ENCODE results near the gene TPCN2. TPM values are rescaled to one million over a fixed set of nuclear protein-coding genes. Genes with fewer than 3 reads are reported as not detected.
A peak's percentile ranks its signal among the peaks of the same experiment; 100 is the strongest.

The TPCN2 gene
- total and polyA plus RNA-seq, 5 experiments from 2014 or later = 3.8 to 27.2 (median 6.3) TPM

GRCh38 chr11:69086152-69087132 is 37.7 kb downstream of the TPCN2 start:
- POLR2A ChIA-PET = no interaction called here
- no peak overlapping the region for H3K4me3 Mint-ChIP-seq
- peaks cover 0 to 7% (median 3%) of the 10 kb centered on the region in 4 donors for H3K4me1 Mint-ChIP-seq
- no peaks in the 10 kb centered on the region for H3K9me3 Mint-ChIP-seq
- H3K36me3 Mint-ChIP-seq = peaks cover 0 to 9% (median 0%) of the 10 kb centered on the region in 3 donors
- DNase-seq = no peak
- peak overlapping the region in 2 of 10 donors; percentile 25 to 60 for H3K27ac Mint-ChIP-seq
- no peak for ATAC-seq
- no peaks in the 10 kb centered on the region for H3K27me3 Mint-ChIP-seq

DNA sequence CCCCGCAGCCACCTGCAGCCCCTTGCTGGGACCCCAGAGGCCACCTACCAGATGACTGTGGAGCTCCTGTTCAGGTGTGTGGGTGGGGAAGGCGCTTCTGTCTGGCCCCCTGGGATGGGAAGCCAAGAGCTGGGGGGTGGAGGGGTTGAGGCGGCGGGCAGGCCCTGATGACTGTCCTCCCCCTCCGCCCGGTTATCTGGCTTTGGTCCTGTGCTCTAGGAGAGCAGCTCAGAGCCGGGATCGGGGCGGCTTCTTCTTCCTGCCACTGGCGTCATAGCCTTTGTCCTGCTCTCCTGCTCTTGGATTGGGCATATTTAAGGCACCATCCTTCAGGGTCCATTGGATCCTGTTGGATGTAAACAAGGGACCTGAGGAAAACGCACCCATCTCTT is 38.4 kb downstream of the TPCN2 start:
- no peak for ATAC-seq
- no peaks in the 10 kb centered on the region for H3K27me3 Mint-ChIP-seq
- peaks cover 0 to 14% (median 0%) of the 10 kb centered on the region in 3 donors for H3K36me3 Mint-ChIP-seq
- peak overlapping the region in 3 of 10 donors; percentile 24 to 74 (median 25) for H3K27ac Mint-ChIP-seq
- no peak overlapping the region for H3K4me3 Mint-ChIP-seq
- no peak for DNase-seq
- H3K4me1 Mint-ChIP-seq = peaks cover 0 to 7% (median 1%) of the 10 kb centered on the region in 4 donors
- POLR2A ChIA-PET = no interaction called here
- no peaks in the 10 kb centered on the region for H3K9me3 Mint-ChIP-seq

DNA sequence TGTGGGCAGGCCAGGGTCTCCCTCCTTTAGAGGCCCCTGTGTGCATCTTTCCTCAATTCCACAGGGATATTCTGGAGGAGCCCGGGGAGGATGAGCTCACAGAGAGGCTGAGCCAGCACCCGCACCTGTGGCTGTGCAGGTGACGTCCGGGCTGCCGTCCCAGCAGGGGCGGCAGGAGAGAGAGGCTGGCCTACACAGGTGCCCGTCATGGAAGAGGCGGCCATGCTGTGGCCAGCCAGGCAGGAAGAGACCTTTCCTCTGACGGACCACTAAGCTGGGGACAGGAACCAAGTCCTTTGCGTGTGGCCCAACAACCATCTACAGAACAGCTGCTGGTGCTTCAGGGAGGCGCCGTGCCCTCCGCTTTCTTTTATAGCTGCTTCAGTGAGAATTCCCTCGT is 39.1 kb downstream of the TPCN2 start:
- no peak overlapping the region for H3K27ac Mint-ChIP-seq
- no peak for DNase-seq
- ATAC-seq = no peak

DNA sequence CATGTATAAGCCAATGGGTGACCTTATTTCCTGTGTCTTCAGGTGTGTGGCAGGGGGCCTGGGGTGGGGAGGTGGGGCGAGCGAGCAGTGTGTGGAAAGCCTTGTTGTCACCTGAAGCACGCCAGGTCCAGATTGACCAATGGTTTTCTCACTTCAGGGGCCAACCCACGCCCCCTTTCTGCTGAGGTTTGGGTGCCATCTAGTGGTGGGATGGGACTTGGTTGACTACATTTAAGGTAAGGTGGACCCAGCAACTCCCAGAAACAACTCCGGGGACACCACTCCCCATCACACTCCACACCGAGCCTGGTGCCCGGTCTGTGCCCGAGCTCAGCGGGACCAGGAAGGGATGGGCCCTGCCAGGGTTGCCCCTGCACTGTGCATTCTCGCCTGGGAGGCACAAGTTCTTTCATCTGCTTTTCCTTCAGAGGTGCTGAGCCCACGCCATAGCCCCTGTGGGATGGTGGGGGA is 40.0 kb downstream of the TPCN2 start:
- POLR2A ChIA-PET = no interaction called here
- DNase-seq (peak; percentile 24 to 77 (median 42)), ATAC-seq (peak; percentile 44 to 78)
- Mint-ChIP-seq H3K4me3 (no peak overlapping the region), H3K9me3 (no peaks in the 10 kb centered on the region), H3K36me3 (peaks cover 0 to 12% (median 6%) of the 10 kb centered on the region in 3 donors), H3K27ac (peak overlapping the region in 3 of 10 donors; percentile 49 to 59 (median 52)), H3K27me3 (no peaks in the 10 kb centered on the region), H3K4me1 (peaks cover 0 to 7% (median 1%) of the 10 kb centered on the region in 4 donors)

More for the DNA sequence above, 39.1 kb downstream of the TPCN2 start:
- peaks cover 0 to 15% (median under 1%) of the 10 kb centered on the region in 3 donors for H3K36me3 Mint-ChIP-seq
- no peaks in the 10 kb centered on the region for H3K9me3 Mint-ChIP-seq
- POLR2A ChIA-PET = no interaction called here
- peaks cover 0 to 7% (median 1%) of the 10 kb centered on the region in 4 donors for H3K4me1 Mint-ChIP-seq
- no peak overlapping the region for H3K4me3 Mint-ChIP-seq
- H3K27me3 Mint-ChIP-seq = no peaks in the 10 kb centered on the region

DNA sequence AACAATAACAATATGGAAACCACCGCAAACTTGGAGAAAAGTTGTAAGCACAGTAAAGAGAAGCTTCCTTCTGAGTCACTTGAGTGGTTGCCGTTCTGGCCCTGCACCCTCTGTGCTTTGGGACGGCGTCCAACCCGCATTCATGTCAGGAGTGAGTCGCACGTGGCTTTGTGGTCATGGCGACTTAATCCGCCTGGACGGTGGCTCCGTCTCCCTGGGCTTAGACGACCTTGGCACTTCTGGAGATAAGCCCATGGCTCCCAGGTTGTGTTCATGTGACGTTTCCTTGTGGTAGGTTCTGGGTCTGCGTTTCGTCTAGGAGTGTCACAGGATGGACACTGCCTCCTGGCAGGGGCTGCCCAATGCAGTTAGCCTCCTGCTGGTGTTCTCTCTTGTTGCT is 40.5 kb downstream of the TPCN2 start:
- peaks cover 0 to 7% (median 1%) of the 10 kb centered on the region in 4 donors for H3K4me1 Mint-ChIP-seq
- H3K27me3 Mint-ChIP-seq = no peaks in the 10 kb centered on the region
- no peak overlapping the region for H3K4me3 Mint-ChIP-seq
- no peak overlapping the region for H3K27ac Mint-ChIP-seq
- POLR2A ChIA-PET = no interaction called here
- H3K36me3 Mint-ChIP-seq = peaks cover 0 to 11% (median 6%) of the 10 kb centered on the region in 3 donors
- DNase-seq (no peak), ATAC-seq (no peak)
- H3K9me3 Mint-ChIP-seq = no peaks in the 10 kb centered on the region

- H3K4me3 Mint-ChIP-seq = no peak overlapping the region
- POLR2A ChIA-PET = no interaction called here
- H3K27me3 Mint-ChIP-seq = no peaks in the 10 kb centered on the region
- ATAC-seq (no peak), DNase-seq (no peak)
- peaks cover 0 to 7% (median 0%) of the 10 kb centered on the region in 4 donors for H3K4me1 Mint-ChIP-seq
- peaks cover 0 to 11% (median 6%) of the 10 kb centered on the region in 3 donors for H3K36me3 Mint-ChIP-seq
- no peak overlapping the region for H3K27ac Mint-ChIP-seq
- H3K9me3 Mint-ChIP-seq = no peaks in the 10 kb centered on the region
Measured at GRCh38 chr11:69091638-69092165, 43.0 kb downstream of the TPCN2 start.

- H3K4me1 Mint-ChIP-seq = peaks cover 0 to 7% (median 1%) of the 10 kb centered on the region in 4 donors
- no peaks in the 10 kb centered on the region for H3K9me3 Mint-ChIP-seq
- H3K27ac Mint-ChIP-seq = no peak overlapping the region
- H3K4me3 Mint-ChIP-seq = no peak overlapping the region
- ATAC-seq (no peak), DNase-seq (no peak)
- POLR2A ChIA-PET = no interaction called here
- no peaks in the 10 kb centered on the region for H3K27me3 Mint-ChIP-seq
- H3K36me3 Mint-ChIP-seq = peaks cover 0 to 11% (median 6%) of the 10 kb centered on the region in 3 donors
Measured at GRCh38 chr11:69092263-69092662, 43.5 kb downstream of the TPCN2 start.

- POLR2A ChIA-PET = no interaction called here
- Mint-ChIP-seq H3K36me3 (peaks cover 0 to 11% (median 6%) of the 10 kb centered on the region in 3 donors), H3K27ac (peak overlapping the region in 1 of 10 donors; percentile 38), H3K4me3 (no peak overlapping the region), H3K4me1 (peaks cover 0 to 7% (median 1%) of the 10 kb centered on the region in 4 donors), H3K27me3 (no peaks in the 10 kb centered on the region), H3K9me3 (no peaks in the 10 kb centered on the region)
- ATAC-seq (no peak), DNase-seq (no peak)
Measured at GRCh38 chr11:69093106-69093505, 44.4 kb downstream of the TPCN2 start.

DNA sequence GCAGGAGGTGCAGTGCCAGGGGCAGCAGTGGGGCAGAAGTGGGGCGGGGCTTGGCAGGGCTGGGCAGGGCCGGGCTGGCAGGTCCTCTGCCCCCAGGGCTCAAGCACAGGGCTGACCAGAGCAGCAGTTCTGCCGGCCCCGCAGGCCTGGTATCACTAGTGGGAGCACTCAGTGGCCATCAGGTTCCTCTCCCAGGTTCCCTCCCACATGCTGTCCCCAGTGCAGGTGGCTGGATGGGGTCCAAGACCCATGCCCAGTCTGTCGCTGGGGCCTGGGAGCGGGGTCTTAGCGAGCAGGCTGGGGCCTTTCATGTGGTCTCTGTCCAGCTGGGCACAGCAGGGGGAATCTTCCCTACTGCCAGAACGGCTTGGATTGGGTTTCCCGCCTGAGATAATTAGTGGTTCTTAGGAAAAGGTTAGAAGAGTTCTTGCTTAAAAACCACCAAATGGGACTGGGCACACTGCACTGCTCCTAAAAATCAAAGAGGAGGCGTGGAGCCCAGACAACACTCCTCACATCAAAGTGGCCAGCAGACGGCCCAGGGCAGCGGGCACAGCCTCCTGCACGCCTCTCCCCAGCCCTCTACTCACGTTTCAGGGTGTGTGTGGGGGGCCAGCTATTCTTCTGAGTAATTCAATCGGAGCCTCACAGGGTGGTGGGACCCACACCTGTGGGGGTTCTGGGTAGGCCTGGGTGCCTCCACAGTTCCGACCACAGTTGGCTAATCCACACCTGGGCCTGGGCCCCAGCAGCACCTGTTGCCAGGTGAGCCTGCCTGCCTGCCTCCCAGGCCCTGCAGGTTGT is 45.6 kb downstream of the TPCN2 start:
- DNase-seq (no peak), ATAC-seq (no peak)
- Mint-ChIP-seq H3K27me3 (no peaks in the 10 kb centered on the region), H3K4me1 (peaks cover 0 to 2% (median 1%) of the 10 kb centered on the region in 4 donors), H3K27ac (peak overlapping the region in 1 of 10 donors; percentile 4), H3K9me3 (no peaks in the 10 kb centered on the region), H3K36me3 (peaks cover 0 to 11% (median 6%) of the 10 kb centered on the region in 3 donors), H3K4me3 (no peak overlapping the region)
- POLR2A ChIA-PET = no interaction called here

- Mint-ChIP-seq H3K36me3 (peaks cover 0 to 11% (median 6%) of the 10 kb centered on the region in 3 donors), H3K27ac (peak overlapping the region in 1 of 10 donors; percentile 56), H3K4me3 (no peak overlapping the region), H3K27me3 (no peaks in the 10 kb centered on the region), H3K4me1 (peaks cover 0 to 5% (median 2%) of the 10 kb centered on the region in 4 donors), H3K9me3 (no peaks in the 10 kb centered on the region)
- ATAC-seq = no peak
- no peak for DNase-seq
- POLR2A ChIA-PET = no interaction called here
Measured at GRCh38 chr11:69094915-69095290, 46.2 kb downstream of the TPCN2 start.

DNA sequence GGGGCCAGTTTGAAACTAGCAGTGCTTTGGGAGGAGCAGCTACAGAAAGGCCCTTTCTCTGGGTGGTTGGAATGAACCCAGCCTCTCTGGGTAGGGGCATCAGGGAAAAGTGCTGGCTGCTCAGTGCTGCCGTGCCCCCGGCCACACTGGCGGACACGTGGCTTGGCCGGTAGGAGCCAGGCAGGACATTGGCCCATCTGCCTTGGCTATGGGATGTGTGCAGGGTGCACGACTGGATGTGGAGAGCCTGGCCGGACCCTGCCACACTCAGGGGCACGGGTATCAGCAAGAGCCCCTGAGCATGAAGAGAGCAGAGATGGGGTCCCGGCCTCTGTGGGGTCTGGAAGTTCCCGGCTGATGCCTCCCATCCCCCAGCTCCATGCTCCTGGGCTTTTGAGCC is 46.6 kb downstream of the TPCN2 start:
- Mint-ChIP-seq H3K27ac (no peak overlapping the region), H3K36me3 (peaks cover 0 to 8% (median 6%) of the 10 kb centered on the region in 3 donors), H3K4me1 (peaks cover 0 to 5% (median 2%) of the 10 kb centered on the region in 4 donors), H3K9me3 (no peaks in the 10 kb centered on the region), H3K27me3 (no peaks in the 10 kb centered on the region), H3K4me3 (peak overlapping the region in 1 of 10 donors; percentile 19)
- DNase-seq = no peak
- POLR2A ChIA-PET = no interaction called here
- no peak for ATAC-seq

DNA sequence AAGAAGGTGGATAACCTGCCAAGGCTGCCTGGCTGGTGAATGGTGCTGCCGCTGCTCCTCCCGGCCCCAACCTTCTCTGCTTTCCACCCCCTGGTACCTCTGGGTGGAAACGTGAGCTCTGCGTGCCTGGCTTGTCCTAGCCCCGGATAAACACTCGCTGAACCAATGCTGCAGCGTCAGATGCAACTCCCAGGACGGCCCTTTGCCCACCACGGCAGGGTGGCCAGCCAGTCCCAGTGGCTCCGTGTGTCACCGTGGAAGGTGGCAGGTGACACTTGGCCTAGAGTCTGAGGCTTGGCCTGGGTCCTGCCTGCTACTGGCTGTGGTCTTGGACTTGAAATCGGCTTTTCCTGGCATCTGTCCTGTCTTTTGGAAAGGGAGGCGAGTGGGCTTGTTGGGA is 47.7 kb downstream of the TPCN2 start:
- H3K27ac Mint-ChIP-seq = no peak overlapping the region
- ATAC-seq = no peak
- POLR2A ChIA-PET = no interaction called here

More for the DNA sequence above, 47.7 kb downstream of the TPCN2 start:
- H3K36me3 Mint-ChIP-seq = peaks cover 0 to 6% (median 6%) of the 10 kb centered on the region in 3 donors
- no peaks in the 10 kb centered on the region for H3K27me3 Mint-ChIP-seq
- H3K9me3 Mint-ChIP-seq = no peaks in the 10 kb centered on the region
- no peak for DNase-seq
- H3K4me3 Mint-ChIP-seq = no peak overlapping the region
- H3K4me1 Mint-ChIP-seq = peaks cover 0 to 5% (median 2%) of the 10 kb centered on the region in 4 donors

All from naive thymus-derived CD8-positive, alpha-beta T cell (primary cell).